Measurements from ENCODE around the gene ATF6B. TPM values are rescaled to one million over a fixed set of nuclear protein-coding genes. Genes with fewer than 3 reads are reported as not detected.

Gene ATF6B
- total RNA-seq, 1 experiment from 2014 or later: 60.0 TPM

DNA sequence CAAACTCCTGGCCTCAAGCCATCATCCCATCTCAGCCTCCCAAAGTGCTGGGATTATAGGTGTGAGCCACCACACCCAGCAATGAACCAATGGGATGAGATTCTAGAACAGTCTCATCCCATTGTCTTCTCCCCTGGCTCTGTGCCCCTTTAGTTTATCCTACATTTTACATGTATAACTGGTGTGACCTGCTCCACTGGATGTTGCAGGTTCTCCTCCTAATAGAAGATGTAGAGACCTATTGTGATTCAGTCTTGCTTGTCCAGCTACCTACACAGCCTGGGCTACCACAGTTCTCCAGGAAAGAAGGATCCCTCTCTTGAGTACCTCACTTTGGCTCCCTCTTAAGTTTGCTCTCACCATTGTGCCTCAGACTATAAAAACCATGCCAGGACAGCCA, 4.1 kb upstream of the ATF6B start:
- no peak for DNase-seq (ENCODE audit: low spot score)

DNA sequence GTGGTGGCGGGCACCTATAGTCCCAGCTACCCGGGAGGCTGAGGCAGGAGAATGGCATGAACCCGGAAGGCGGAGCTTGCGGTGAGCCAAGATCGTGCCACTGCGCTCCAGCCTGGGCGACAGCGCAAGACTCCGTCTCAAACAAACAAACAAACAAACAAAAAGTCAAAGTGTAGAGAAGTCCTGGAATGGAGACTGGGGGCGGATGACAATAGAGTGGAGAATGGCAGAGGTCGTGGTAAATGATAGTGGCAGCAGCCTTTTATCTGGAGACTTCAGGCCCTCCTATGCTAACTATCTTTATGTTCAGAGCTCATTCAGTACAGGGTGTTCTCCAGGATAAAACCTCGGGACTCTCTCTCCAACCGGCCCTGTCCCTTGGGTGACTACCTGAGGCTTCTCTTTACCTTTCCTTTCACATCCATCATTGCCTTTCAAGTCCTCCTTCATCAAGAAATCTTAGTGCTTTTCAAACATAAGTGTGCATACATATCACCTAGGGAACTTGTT, 3.4 kb upstream of the ATF6B start:
- DNase-seq (ENCODE audit: low spot score): no peak

DNA sequence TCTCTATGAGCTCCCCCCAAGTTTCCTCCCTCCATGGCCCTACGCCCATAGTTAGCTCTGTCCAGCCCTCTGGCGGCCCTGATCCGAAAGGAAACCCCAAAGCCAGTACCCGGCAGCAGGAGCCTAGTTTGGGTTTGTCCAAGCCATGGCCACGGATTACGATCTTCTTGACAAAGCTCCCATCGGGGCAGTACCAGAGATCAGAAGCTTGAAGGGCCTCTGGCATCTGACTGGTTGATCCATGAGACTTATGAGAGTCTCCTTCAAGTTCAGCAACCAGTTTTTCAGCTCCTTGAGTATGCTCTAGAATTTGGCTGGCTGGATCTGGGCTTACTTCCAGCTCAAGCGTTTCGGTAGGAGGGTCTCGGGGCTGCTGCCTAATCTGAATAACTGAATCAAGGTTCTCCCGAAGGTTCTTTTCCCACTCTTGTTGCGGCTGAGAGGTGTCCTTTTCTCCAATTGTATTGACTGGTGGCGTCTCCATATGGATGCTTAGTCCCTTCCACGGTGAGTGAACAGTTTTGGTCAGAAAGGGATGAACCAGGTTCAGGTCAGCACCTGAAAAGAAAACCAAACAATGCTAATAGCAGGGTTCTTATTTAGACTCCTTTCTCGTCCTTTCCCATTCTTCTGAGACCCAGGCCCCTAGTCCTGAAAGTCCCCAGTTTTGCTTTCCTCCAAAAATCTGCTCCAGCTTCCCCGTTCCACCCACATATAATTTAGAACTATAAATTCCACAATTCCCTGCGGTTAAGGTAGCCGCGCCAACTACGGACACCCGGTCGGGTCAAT, 1.4 kb upstream of the ATF6B start:
- no peak for DNase-seq (ENCODE audit: low spot score)

DNA sequence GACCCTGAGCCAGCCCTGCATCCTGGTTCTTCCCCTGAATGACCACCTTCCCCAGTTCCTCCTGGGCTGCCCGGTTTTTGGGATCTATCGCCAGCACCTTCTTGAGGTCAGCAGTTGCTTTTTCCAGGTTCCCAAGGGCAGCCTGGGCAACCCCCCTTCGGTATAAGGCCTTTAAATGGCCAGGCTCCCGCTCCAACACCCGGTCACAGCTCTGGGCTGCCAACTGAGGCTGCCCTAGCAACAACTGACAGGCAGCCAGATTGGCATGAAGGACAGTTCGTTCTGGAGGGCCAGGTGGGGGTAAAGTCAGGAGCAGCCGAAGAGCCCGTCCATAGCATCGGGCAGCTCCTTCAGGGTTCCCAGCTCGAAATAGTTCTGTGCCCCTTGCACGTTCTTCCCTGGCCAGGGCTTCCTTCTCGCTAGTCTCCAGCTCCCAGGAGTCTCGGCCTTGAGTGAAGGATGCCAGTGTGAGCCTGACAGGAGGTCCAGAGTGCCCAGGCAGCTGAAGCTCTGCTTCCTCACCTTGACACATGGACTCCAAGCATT, 778 bp upstream of the ATF6B start:
- no peak for DNase-seq (ENCODE audit: low spot score)

DNA sequence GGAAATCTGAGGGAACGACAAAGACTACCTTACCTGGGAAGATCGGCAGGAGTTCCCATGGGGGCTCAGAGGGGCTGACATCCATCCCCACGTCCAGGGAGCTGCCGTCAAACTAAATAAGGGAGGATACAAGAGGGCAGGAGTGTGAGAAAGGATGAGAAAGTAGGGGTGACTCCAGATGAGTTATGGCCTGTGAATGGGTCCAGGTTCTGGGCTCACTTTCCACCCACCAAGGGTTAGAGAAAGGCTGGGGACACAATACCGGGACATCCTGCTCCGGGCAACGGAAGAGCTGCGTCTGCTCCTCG, 683 bp downstream of the ATF6B start:
- DNase-seq (ENCODE audit: low spot score): no peak

DNA sequence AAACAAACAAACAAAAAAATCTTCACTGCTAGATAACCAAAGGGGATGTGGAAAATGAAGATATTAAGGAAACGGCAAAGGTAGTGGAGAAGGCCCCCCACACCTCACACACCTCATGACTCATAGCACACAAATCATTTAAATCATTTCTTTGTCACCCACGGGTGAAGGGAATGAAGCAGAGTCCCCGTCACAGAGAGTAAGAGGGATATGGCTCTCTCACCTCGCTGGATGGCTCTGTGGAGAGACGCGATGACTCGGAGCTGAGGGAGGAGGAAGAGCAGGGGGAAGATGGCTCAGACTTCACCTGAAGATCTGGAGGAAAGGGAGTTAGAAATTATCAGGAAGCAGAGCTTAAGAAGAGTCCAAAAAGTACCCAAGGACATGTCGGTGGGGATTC, 1.2 kb downstream of the ATF6B start:
- DNase-seq (ENCODE audit: low spot score): no peak

DNA sequence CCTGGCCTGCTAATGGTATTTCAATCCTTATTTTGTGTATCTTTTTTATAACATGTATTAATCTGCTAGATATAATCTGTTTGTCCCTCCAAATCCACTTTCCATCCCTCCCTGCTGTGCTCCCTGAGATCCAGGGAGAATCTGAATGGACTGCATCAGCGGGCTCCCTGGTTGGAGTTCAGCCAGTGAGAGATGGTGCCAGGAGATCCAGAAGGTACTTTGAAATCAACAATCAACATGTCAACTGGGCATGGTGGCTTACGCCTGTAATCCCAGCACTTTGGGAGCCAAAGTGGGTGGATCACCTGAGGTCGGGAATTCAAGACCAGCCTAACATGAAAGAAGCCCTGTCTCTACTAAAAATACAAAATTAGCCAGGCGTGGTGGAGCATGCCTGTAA, 4.4 kb downstream of the ATF6B start:
- DNase-seq (ENCODE audit: low spot score): no peak

DNA sequence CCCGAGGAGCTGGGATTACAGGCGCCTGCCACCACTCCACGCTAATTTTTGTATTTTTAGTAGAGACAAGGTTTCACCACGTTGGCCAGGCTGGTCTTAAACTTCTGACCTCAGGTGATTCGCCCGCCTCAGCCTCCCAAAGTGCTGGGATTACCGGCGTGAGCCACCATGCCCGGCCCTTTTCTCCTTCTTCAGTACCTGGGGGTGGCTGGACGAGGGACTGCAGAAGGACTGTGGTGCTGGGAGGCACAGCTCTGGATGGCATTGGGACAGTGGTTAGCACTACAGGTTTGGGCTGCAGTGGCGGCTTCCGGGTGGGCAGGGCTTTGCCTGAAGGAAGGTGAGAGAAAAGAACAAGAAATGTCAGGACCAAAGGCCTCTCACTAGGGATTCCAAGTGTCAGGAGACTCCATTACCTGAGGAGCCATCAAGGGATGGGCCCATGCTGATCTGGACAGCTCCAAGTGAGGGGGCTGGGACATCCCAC, 7.4 kb downstream of the ATF6B start:
- no peak for DNase-seq (ENCODE audit: low spot score)

DNA sequence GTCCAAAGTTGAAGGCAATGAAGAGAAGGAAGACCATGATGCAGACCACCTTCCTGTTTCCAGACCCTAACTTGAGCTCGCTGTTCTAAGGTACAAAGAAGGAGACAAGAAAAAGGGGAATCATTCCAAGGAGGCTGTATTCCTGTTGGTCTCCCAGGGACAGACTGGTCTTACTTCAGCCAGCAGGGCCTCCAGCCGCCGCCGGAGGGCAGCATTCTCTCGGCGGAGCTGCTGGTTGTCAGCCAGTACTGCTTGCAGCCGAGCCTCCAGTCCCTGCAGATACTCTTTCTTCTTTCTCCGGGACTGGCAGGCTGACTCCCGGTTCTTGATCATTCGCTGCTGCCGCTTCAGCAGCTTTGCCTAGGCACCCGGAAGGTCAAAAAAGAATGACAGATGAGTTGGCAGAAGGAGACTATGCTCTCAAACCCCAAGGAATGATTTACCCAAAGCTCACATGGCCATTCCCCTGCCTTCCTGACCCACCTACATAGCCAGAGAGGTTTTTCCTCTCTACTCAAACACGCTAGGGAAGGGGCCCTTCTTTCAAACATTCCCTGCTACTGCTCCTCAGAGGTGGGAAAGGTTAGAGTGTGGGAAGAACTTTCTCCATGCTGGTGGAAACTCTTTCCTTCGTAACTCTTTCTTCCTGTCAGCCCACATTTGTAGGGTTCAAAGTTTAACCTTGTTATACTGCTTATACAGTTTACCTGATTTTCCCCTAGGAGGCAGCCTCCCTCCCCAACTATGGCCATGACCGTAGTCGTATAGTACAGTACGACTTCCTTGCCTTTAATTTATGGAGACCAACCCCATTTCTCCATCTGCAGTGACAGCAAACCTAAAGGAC, 9.0 kb downstream of the ATF6B start:
- peak; percentile 88 for DNase-seq (ENCODE audit: low spot score)

DNA sequence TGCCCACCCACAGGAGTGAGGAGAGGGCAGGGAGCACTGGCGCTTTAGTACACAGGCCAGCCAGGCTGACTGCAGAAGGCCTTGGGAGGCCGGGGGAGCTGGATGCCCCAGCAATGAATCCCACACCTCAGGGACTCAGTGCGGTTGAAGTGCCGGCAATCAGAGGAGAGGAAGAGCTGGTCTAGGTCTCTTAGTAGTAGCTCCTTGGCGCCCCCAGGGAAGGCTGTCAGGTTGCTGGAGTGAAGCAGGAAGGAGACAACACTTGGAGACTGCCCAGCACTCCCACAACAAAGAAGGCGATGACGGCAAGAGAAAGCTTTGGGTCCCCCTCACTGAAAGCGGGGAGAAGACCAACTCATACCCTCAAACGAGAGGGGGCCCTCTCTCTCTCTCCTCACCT, 10.6 kb downstream of the ATF6B start:
- no peak for DNase-seq (ENCODE audit: low spot score)

DNA sequence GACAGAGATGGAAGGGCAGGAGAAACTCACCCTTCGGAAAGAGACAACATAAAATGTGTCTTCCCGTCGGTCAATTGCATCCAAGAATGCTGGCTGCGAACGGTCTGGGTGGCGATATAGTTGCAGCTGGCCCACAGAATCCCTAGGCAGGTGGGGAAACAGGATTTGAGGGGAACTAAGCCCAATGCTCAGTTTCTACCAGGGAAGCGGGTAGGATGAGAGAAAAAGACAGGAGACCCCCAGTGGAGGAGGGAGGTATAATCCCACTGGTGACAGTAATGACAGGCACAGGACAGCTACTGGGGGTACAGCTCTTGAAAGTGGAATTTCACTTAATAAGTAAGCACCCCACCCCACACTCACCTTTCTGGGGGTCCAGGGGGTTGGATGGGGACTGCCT, 11.4 kb downstream of the ATF6B start:
- DNase-seq (ENCODE audit: low spot score): peak; percentile 25

DNA sequence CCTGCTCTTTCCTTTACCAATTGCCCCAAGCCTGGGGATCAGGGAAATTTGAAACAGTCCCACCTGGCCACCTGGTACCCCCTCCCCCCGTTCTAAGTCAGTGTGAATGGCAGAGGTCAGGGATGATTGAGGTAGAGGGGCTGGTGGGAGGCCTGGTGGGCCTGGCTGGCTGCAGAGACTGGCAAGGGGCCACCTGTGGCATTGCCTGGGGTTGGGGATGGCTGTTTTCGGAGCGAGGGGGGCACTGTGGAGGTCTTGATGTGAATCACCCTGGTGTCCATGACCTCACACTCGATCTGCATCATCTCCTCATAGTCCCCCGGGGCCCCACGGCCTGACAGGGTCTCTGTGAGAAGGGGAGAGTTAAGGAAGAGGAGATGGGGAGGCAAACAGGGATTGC, 12.4 kb downstream of the ATF6B start:
- DNase-seq (ENCODE audit: low spot score): no peak

DNA sequence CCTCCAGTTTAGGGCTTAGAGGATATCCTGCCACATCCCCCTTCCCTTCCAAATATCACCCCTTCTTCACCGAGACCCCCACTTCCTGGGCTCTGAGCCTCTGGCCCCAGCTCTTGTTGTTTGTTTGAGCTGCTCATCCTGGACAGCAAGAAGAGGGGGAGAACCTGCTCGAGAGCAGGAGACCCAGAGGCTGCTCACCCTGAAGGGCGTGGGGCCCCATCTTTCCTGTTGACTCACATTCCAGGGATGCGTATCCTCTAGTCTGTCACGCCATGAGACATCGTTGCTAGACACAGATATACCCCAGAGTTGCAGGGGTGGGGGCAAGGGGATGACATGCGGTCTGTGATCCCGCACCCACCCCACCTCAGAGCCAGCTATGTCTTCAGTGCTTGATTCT, 13.2 kb downstream of the ATF6B start:
- no peak for DNase-seq (ENCODE audit: low spot score)

DNA sequence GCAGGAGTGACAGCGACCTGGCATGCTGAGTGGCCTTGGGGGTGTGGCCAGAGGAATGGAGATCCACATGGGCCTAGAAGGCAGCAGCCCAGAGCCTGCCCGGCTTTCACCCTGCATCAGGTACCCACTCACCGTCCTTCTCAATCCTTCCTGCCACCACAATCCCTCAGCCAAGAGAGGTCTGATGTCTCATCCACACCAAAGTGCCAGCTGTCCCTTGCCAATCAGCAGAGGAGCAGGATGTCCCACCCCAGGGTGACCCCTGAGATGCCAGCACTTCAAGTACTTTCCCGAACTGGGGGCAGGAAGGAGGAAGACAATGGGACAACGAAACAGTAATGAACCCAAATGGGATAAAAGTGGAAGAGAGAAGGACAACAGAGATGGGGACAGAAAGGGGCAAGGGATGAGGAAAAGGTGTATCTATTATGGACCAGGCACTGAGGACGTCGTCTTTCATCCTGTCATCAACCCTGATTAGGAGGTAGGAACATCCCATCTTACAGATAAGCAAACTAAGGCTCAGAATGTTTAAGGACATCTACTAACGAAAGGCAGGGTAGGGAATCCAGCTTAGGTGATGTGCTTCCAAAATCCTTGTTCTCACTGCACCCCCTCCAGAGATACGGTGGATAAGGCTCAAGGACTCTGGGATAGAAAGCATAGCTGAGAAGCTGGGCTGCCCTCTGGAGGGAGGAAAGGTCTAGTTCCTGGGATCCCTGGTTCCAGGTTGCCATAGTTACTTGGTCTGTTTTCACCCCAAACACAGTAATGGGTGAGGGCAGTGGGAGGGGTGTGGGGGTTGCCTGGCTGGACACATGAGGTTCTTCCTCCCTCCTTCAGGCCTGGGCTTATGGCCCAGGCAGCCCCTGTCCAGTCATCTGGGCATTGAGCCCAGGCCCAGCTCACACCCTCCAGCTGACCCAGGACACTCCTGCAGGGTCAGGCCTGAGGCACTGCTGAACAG, 14.4 kb downstream of the ATF6B start:
- DNase-seq (ENCODE audit: low spot score): peak; percentile 56

DNA sequence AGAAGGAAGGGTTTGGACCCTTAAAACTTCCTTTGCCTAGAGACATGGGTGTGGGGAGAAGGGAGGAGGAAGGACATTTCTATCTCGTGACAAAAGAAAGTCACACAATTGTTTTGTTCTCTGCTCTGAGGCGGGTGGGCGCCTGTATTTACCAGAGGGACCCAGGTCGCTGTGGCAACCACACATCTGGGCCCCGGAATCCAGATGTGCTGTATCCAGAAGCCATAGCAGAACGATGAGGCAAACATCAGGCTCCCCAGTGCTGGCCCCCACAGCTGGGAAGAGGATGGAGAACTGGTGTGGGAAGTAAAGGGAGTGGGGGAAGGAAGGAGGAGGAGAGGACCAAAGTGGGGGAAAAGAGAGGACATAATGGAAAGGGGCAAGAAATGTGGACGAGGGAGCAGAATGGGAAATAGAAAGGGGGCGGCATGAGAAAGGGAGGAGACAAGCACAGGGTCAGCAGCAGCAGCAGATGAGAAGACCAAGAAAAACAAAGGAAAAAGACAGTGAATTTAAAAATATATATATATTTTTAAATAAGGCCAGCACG, 15.5 kb downstream of the ATF6B start:
- DNase-seq (ENCODE audit: low spot score): no peak

DNA sequence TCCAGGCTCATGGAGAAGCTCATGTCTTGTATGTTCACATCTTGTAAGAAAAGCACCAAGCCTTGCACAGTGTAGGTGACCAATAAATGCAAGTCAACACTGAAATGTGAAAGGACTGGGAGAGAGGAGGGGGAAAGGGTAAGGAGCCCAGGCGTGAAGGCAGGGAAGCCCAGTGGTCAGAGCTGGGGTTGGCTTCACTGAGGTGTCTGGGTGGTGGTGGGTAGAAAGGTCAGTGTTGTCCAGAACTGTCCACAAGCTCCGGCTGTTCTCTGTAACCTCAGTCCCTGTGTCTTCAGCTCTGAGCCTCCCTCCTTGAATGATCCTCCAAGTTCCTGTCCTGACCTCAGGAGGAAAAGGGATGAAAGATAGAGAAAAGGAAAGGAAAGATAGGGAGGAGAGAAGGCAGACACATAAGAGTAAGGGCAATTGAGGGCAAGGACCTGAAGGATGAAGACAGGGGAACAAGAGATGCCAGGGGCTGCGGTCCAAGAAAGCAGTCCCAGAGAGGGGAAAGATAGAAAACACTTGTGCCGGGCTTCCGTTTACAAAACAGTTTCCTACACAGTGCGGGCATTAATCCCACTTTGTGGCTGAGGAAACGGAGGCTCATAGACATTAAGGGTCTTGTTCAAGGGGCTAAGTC, 16.5 kb downstream of the ATF6B start:
- no peak for DNase-seq (ENCODE audit: low spot score)

DNA sequence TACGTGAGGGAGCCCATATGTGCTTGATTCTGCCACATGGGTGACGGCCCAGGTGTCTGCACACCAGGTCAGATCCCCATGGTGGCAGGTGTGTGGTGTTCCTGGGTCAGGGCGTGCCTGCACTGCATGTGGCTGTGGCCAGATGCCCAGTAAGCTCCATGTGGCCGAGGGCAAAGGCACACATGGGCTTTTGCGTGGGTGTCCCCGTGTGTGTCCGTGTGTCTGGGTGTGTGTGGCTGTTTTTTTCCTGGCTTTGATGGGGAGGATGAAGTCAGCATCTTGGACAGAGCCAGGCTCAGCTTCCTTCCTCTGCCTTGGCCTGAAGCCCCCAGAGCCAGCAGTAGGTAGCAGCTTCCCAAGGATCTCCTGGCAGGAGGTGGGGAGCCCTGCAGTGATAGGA, 17.4 kb downstream of the ATF6B start:
- DNase-seq (ENCODE audit: low spot score): no peak

DNA sequence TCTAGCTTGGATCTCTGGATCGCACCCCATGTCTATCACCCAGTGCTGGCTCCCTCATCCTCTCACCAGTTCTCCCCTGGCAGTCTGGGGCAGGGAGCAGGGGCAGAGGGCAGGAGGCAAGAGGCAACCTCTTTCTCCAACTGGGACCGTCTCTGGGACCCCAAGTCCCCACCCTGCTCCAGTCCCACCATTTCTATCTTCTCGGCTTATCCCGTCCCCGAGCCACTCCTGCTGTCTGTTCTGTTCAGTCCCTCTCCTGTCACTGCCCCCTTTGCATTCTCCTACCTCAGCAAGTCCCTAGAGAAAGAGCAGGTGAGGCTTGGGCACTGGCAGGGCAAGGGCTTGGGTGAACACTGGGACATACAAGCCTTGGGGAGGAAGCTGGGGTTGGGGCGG, 18.3 kb downstream of the ATF6B start:
- no peak for DNase-seq (ENCODE audit: low spot score)

DNA sequence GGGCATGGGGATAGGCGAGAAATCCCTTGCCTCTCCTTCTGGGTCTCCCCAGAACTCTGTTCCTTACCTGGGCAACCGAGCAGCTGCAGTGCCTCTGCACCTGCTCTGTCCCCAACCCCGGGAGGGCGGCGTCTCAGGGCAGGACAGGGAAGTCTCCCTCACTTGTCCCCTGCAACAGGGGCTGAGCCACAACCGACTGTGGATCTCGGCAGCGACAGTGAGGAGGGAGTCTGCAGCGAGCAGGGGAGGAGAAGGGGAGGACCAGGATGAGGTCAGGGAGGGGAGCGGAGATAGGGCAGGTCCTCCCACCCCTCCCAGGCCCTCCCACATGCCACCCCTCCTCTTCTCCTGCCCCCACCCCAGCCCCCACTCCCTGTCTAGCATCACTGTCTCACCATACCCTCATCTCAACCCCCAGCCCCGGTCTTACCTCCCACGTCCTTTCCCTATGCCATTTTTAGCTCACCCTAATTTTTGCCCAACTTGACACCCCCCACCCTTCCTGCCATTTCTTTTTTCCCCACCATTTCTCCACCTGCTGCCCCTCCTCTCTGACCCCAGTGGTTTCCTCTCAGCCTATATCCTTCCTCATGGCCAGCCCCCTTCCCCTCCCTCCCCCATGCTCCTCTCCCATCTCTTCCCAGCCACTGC, 18.8 kb downstream of the ATF6B start, which contains the start of gene TNXB:
Gene TNXB (minus strand): TSS at position 225 of the 651 bp plus-strand sequence. CDS start 11,140 bp downstream, outside the sequence.
- DNase-seq (ENCODE audit: low spot score): no peak

DNA sequence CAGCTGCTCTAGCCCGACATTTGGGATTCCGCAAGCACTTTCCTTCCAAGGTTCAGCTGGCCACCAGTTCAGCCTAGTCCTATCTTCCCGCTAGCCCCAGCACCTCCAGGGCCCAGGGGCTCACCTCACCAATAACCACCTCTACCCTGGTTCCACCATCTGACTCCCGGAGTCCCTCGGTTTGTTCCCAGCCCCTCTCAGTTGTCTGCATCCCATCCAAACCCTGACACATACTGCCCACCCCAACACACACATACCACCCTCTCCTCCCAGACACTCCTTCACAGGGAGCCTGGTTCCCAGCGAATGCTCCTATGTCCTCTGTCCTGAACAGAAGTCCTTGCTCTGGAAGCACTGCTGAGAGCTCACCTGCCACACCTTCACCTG, 19.3 kb downstream of the ATF6B start:
- no peak for DNase-seq (ENCODE audit: low spot score)
